H9 (cell line): ENCODE measurements around the gene GPC1. TPM values are rescaled to one million over a fixed set of nuclear protein-coding genes. Genes with fewer than 3 reads are reported as not detected.

ENCODE experiments used
- DNase-seq: peaks from one replicate; pipeline ENCODE4 v3.0.0-alpha.2; 2017
- H2AFZ ChIP-seq: one replicate; pipeline ENCODE4 v1.6.1; 2013; ENCODE audit warnings: mild to moderate bottlenecking, low read length, control low read depth, moderate library complexity
- H2AK5ac ChIP-seq: 2 replicates; pipeline ENCODE4 v1.6.1; 2013; ENCODE audit warnings: low read length, control low read depth, mixed read lengths; ENCODE audit not compliant: insufficient read length
- H2BK120ac ChIP-seq: one replicate; pipeline ENCODE4 v1.6.1; 2013; ENCODE audit warnings: low read depth, mild to moderate bottlenecking, low read length, control low read depth, inconsistent platforms; ENCODE audit not compliant: poor library complexity, severe bottlenecking
- H2BK12ac ChIP-seq: 2 replicates; pipeline ENCODE4 v1.6.1; 2013; ENCODE audit warnings: low read length, control low read depth, mixed read lengths, low read depth; ENCODE audit not compliant: insufficient read length
- H2BK15ac ChIP-seq: 2 replicates; pipeline ENCODE4 v1.6.1; 2013; ENCODE audit warnings: low read depth, low read length, control low read depth
- H2BK20ac ChIP-seq: one replicate; pipeline ENCODE4 v1.6.1; 2013; ENCODE audit warnings: low read depth, mild to moderate bottlenecking, low read length, control low read depth, inconsistent platforms; ENCODE audit not compliant: poor library complexity, severe bottlenecking
- H2BK5ac ChIP-seq: 2 replicates; pipeline ENCODE4 v1.6.1; 2013; ENCODE audit warnings: low read length, control low read depth, mixed read lengths; ENCODE audit not compliant: insufficient read length
- H3K14ac ChIP-seq: 2 replicates; pipeline ENCODE4 v1.6.1; 2013; ENCODE audit warnings: low read length, control low read depth; ENCODE audit not compliant: insufficient read depth
- H3K18ac ChIP-seq: 2 replicates; pipeline ENCODE4 v1.6.1; 2013; ENCODE audit warnings: low read depth, mild to moderate bottlenecking, mixed read lengths, low read length, control low read depth; ENCODE audit not compliant: insufficient read length
- H3K23ac ChIP-seq: 2 replicates; pipeline ENCODE4 v1.6.1; 2013; ENCODE audit warnings: low read length, control low read depth, mixed read lengths, low read depth; ENCODE audit not compliant: insufficient read length
- H3K23me2 ChIP-seq: 2 replicates; pipeline ENCODE4 v1.6.1; 2013; ENCODE audit warnings: low read depth, mild to moderate bottlenecking, mixed read lengths, low read length, control low read depth; ENCODE audit not compliant: insufficient read length, poor library complexity, severe bottlenecking
- H3K27ac ChIP-seq: 2 replicates; pipeline ENCODE4 v1.5.1; 2013; ENCODE audit warnings: low read length, control low read depth, mixed read lengths, low read depth; ENCODE audit not compliant: insufficient read length
- H3K27me3 ChIP-seq: 2 replicates; pipeline ENCODE4 v1.6.1; 2013; ENCODE audit warnings: low read length, control low read depth, inconsistent platforms; ENCODE audit not compliant: insufficient read depth
- H3K4ac ChIP-seq: 2 replicates; pipeline ENCODE4 v1.6.1; 2013; ENCODE audit warnings: low read depth, mild to moderate bottlenecking, control low read depth, inconsistent platforms, low read length, moderate library complexity
- H3K4me1 ChIP-seq: 2 replicates; pipeline ENCODE4 v1.6.1; 2013; ENCODE audit warnings: low read length, control low read depth, inconsistent platforms; ENCODE audit not compliant: insufficient read depth
- H3K4me2 ChIP-seq: 2 replicates; pipeline ENCODE4 v1.6.1; 2013; ENCODE audit warnings: low read length, control low read depth, mixed read lengths; ENCODE audit not compliant: insufficient read length, insufficient read depth
- H3K56ac ChIP-seq: 2 replicates; pipeline ENCODE4 v1.6.1; 2013; ENCODE audit warnings: low read depth, mild to moderate bottlenecking, mixed read lengths, low read length, control low read depth; ENCODE audit not compliant: insufficient read length
- H3K79me1 ChIP-seq: 2 replicates; pipeline ENCODE4 v1.6.1; 2013; ENCODE audit warnings: low read depth, mild to moderate bottlenecking, moderate library complexity, low read length, control low read depth, inconsistent platforms; ENCODE audit not compliant: insufficient read depth, poor library complexity, severe bottlenecking
- H3K79me2 ChIP-seq: 2 replicates; pipeline ENCODE4 v1.6.1; 2013; ENCODE audit warnings: low read length, control low read depth, inconsistent platforms; ENCODE audit not compliant: insufficient read depth
- H3K9ac ChIP-seq: 2 replicates; pipeline ENCODE4 v1.6.1; 2013; ENCODE audit warnings: low read length, control low read depth, mixed read lengths; ENCODE audit not compliant: insufficient read length; ENCODE audit errors: extremely low read depth
- H3K9me3 ChIP-seq: one replicate; pipeline ENCODE4 v1.6.1; 2013; ENCODE audit warnings: low read depth, low read length, inconsistent platforms; ENCODE audit not compliant: control insufficient read depth
- H3T11ph ChIP-seq: one replicate; pipeline ENCODE4 v1.6.1; 2013; ENCODE audit warnings: mild to moderate bottlenecking, low read length, control low read depth, inconsistent platforms
- H4K20me1 ChIP-seq: one replicate; pipeline ENCODE4 v1.6.1; 2013; ENCODE audit not compliant: control insufficient read depth, insufficient read length, insufficient read depth
- H4K5ac ChIP-seq: 2 replicates; pipeline ENCODE4 v1.6.1; 2013; ENCODE audit warnings: low read depth, mild to moderate bottlenecking, mixed read lengths, low read length, control low read depth; ENCODE audit not compliant: insufficient read length
- H4K8ac ChIP-seq: replicated peaks from 2 replicates; pipeline ENCODE4 v1.6.1; 2013; ENCODE audit warnings: low read length, control low read depth, mixed read lengths, low read depth; ENCODE audit not compliant: insufficient read length
- H4K91ac ChIP-seq: 2 replicates; pipeline ENCODE4 v1.6.1; 2013; ENCODE audit warnings: low read depth, mild to moderate bottlenecking, moderate library complexity, mixed read lengths, low read length, control low read depth; ENCODE audit not compliant: insufficient read length
- H3K27ac Mint-ChIP-seq, 3 experiments: 2 replicates in 2 of 3; 3 replicates in 1 of 3; pipeline ENCODE4 v1.8.0; 2020 to 2021; ENCODE audit warnings: mixed read lengths in 3 of 3, mild to moderate bottlenecking in 1 of 3, moderate library complexity in 1 of 3
- H3K27me3 Mint-ChIP-seq: 2 replicates; pipeline ENCODE4 v1.8.0; 2021; ENCODE audit warnings: low read depth, mild to moderate bottlenecking, moderate library complexity, mixed read lengths
- H3K36me3 Mint-ChIP-seq, 3 experiments: 2 replicates in 2 of 3; 3 replicates in 1 of 3; pipeline ENCODE4 v1.8.0; 2020 to 2021; ENCODE audit warnings: low read depth in 3 of 3, mixed read lengths in 3 of 3; ENCODE audit not compliant: insufficient read depth in 1 of 3
- H3K4me1 Mint-ChIP-seq, 2 experiments: 2 replicates each; pipeline ENCODE4 v1.8.0; 2020; ENCODE audit warnings: mixed read lengths in 2 of 2
- H3K4me3 Mint-ChIP-seq, 2 experiments: 2 replicates in 1 of 2; 3 replicates in 1 of 2; pipeline ENCODE4 v1.8.0; 2020 to 2021; ENCODE audit warnings: mild to moderate bottlenecking in 2 of 2, mixed read lengths in 2 of 2, moderate library complexity in 1 of 2
- H3K9me3 Mint-ChIP-seq, 2 experiments: 2 replicates in 1 of 2; 3 replicates in 1 of 2; pipeline ENCODE4 v1.8.0; 2020; ENCODE audit warnings: mild to moderate bottlenecking in 2 of 2, mixed read lengths in 2 of 2, moderate library complexity in 1 of 2
- WGBS: extraction: QIAGEN DNeasy Blood & Tissue Kit; methylation state at CpG from one replicate; pipeline ENCODE4 v1.1.7; 2013; ENCODE audit warnings: missing lambda C conversion rate, low lambda C conversion rate, mixed read lengths; ENCODE audit not compliant: insufficient read length; ENCODE audit errors: extremely low coverage; 5-methylcytosine and 5-hydroxymethylcytosine counted together
- total RNA-seq: library from RNA; stranded (reverse); gene quantifications from 2 replicates; pipeline ENCODE4 v1.2.1, GENCODE V29; 2021
- TF ChIP-seq, protein P1 (sequence below): fragments of 200-600 bp; sonication (generic); conservative IDR thresholded peaks from 3 replicates; pipeline ENCODE4 v1.8.0; 2021; ENCODE audit warnings: antibody characterized with exemption, mild to moderate bottlenecking

GPC1 gene
- total RNA-seq, 1 experiment from 2014 or later = 39.4 TPM

GRCh38 chr2:240451108-240451611 lies 15.7 kb downstream of the GPC1 start:
- Histone ChIP-seq H2BK12ac (no peak overlapping the region), H4K20me1 (no peaks in the 10 kb centered on the region), H3K23ac (no peak overlapping the region), H4K91ac (no peak overlapping the region), H2AFZ (no peak overlapping the region), H3K56ac (no peak overlapping the region), H4K5ac (no peak overlapping the region), H2BK20ac (no peak overlapping the region), H3K9ac (no peak overlapping the region), H3K14ac (no peak overlapping the region), H3K18ac (no peak overlapping the region), H4K8ac (no peak overlapping the region), H3K4ac (no peak overlapping the region), H3K4me2 (no peak overlapping the region), H2BK15ac (no peak overlapping the region), H3K79me2 (no peaks in the 10 kb centered on the region), H3T11ph (no peak overlapping the region), H2AK5ac (no peak overlapping the region), H3K9me3 (no peaks in the 10 kb centered on the region), H3K27me3 (peaks cover 15% of the 10 kb centered on the region; the same call in 1 of the 2 replicates), H2BK5ac (no peak overlapping the region), H3K27ac (no peak overlapping the region), H3K23me2 (peaks cover 8% of the 10 kb centered on the region), H2BK120ac (no peak overlapping the region), H3K4me1 (peaks cover 3% of the 10 kb centered on the region; the same call in 1 of the 2 replicates), H3K79me1 (no peaks in the 10 kb centered on the region)
- H3K27ac Mint-ChIP-seq = no peak overlapping the region; a peak in 1 of 7 replicates
- H3K4me1 Mint-ChIP-seq = peaks cover 27 to 39% of the 10 kb centered on the region in 2 experiments
- peak overlapping the region in 1 of 2 experiments; percentile 29; a peak in 2 of 5 replicates for H3K4me3 Mint-ChIP-seq
- H3K9me3 Mint-ChIP-seq = no peaks in the 10 kb centered on the region
- no peak for DNase-seq
- no peaks in the 10 kb centered on the region; a peak in 1 of 7 replicates for H3K36me3 Mint-ChIP-seq
- no CpG with 5 or more reads among the region's 13 CpGs for WGBS
- peaks cover 31% of the 10 kb centered on the region for H3K27me3 Mint-ChIP-seq
- TF ChIP-seq, protein P1, sequence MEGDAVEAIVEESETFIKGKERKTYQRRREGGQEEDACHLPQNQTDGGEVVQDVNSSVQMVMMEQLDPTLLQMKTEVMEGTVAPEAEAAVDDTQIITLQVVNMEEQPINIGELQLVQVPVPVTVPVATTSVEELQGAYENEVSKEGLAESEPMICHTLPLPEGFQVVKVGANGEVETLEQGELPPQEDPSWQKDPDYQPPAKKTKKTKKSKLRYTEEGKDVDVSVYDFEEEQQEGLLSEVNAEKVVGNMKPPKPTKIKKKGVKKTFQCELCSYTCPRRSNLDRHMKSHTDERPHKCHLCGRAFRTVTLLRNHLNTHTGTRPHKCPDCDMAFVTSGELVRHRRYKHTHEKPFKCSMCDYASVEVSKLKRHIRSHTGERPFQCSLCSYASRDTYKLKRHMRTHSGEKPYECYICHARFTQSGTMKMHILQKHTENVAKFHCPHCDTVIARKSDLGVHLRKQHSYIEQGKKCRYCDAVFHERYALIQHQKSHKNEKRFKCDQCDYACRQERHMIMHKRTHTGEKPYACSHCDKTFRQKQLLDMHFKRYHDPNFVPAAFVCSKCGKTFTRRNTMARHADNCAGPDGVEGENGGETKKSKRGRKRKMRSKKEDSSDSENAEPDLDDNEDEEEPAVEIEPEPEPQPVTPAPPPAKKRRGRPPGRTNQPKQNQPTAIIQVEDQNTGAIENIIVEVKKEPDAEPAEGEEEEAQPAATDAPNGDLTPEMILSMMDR = no peak
